Measurements from ENCODE around the gene BUB1. TPM values are rescaled to one million over a fixed set of nuclear protein-coding genes. Genes with fewer than 3 reads are reported as not detected.

Gene BUB1
- polyA plus RNA-seq, 2 of the 4 experiments (the other 2 are of a cell fraction) = 36.9 to 65.5 TPM

DNA sequence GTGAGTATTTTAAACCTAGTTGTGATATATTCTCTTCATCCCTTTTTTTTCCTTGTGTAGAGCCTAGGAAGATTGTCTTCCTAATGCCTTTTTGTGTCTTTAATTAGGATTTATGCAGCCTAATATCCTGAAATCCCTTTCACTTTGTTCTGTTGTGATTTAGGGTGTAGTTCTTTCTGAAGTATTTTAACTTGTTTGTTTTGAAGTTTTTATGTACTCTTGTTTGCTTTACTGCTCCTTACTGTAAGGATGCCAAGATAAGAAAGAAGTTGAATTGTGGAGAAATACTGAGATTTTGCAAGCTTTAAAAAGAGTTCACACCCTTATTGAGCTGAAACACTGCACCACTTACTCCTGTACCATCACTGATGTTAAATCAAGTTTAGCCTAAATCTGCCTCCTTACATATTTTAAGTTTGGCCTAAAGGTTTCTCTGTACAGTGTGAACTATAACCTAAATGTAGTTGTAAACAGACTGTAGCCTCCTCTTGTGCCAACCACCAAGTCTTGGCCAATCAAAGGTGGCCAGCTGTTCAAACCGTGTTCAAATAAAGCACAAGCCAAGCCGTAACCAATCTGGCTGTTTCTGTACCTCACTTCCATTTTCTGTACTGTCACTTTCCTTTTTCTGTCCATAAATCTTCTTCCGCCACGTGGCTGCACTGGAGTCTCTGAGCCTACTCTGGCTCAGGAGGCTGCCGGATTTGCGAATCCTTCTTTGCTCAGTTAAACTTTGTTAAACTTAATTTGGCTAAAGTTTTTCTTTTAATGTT lies 36.8 kb upstream of the BUB1 start:
- DNase-seq (ENCODE audit: low read depth in 1 of 2, low spot score in 1 of 2) (no peak), ATAC-seq (no peak), FAIRE-seq (no peak)
- Histone ChIP-seq H3K4me1 (no peaks in the 10 kb centered on the region), H3K4me2 (no peak overlapping the region), H3K27ac (no peak overlapping the region), H3K4me3 (no peak overlapping the region), H3K9me3 (no peaks in the 10 kb centered on the region)
- TF ChIP-seq RNF2 (IDR thresholded peaks at IDR 0.05; ENCODE audit: borderline replicate concordance, low read depth) (0 out of 2 replicates have a peak, but pooled peaks have one; percentile 10), CHD2 (IDR thresholded peaks at IDR 0.05; ENCODE audit: low read length, partially characterized antibody) (no peak)
- ChIA-PET POLR2A (no interaction called here), CTCF (no interaction called here)
- 55% methylated on average over 6 of the region's 6 CpGs for WGBS (ENCODE audit: missing lambda C conversion rate)

DNA sequence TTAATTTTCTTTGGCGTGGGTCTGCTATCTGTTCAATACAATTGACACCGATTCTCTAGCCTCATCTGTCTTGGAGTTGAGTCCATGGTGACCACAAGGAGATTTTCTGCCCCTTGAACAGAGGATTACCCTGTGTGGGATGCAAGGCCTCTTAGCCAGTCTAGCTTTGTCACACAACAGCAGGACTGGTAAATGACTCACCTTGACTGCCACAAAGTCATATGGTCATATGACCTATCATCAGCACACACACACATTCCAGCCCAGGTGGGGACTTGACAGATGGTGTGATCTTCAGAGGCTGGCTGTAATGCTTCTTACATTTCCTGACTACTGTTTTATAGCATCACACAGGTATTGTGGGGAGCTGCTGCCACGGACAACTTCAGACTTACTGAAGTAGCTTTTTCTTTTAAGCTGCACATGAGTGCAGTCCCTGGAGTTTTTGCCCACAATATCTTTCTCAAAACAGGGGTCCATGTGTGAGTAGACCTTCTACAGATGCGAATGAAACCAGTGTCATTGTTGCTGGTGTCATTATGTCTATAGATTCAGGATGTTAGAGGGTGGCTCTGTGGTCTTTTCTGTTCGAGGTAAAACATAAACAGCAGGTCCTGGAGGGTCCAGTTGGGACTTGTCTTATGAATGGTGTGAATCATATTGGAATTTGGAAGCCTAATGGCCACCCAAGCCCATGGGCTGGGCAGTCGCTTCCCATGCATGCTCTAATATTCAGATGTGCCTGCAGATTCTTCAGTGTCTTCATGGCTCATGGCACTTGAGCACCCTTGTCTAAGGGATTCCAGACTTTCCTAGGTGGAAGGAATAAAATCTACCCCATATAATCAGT lies 35.9 kb upstream of the BUB1 start:
- CTCF ChIA-PET = no interaction called here
- Histone ChIP-seq H3K27ac (no peak overlapping the region), H3K4me1 (no peaks in the 10 kb centered on the region), H3K9me3 (no peaks in the 10 kb centered on the region), H3K4me3 (no peak overlapping the region), H3K4me2 (no peak overlapping the region)
- POLR2A ChIA-PET = no interaction called here
- WGBS (ENCODE audit: missing lambda C conversion rate) = 23% methylated on average over 6 of the region's 6 CpGs
- ATAC-seq (peak in 1 of 2 experiments; percentile 59; a peak in 2 of 6 replicates), DNase-seq (ENCODE audit: low read depth in 1 of 2, low spot score in 1 of 2) (no peak), FAIRE-seq (no peak)
- TF ChIP-seq BHLHE40 (IDR thresholded peaks at IDR 0.05; ENCODE audit: low read depth, low read length) (no peak), MAX (IDR thresholded peaks at IDR 0.05) (no peak), FOXS1 (CRISPR knock-in tag; IDR thresholded peaks at IDR 0.05) (no peak)

DNA sequence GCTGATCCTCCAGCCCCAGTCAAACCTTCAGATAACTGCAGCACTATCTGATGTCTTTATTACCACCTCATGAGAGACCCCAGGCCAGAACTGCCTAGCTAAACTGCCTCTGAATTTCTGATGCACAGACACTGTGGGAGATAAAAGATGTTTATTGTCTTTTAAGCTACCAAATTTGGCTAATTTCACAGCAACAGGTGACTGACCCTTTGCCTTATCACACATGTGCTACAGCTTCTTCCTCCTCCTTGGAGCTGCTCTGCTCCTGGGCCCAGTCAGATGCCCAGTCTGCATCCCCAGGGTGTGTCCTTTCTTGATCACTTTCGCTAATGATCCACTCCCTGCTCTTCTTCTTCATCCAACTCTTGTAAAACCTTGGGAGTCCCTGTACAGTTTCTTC lies 34.9 kb upstream of the BUB1 start:
- DNase-seq (ENCODE audit: low read depth in 1 of 2, low spot score in 1 of 2) (no peak), FAIRE-seq (no peak), ATAC-seq (no peak)
- H3K9me3 ChIP-seq = no peaks in the 10 kb centered on the region
- no peak overlapping the region for H3K4me3 ChIP-seq
- POLR2A ChIA-PET = no interaction called here
- no peaks in the 10 kb centered on the region for H3K4me1 ChIP-seq
- CTCF ChIA-PET = interaction anchor here (0.6 to 0.8 kb wide), 2 partner anchors 19 to 408 kb away, joined by 3 read pairs; partner anchors contain the start of gene BCL2L11
- H3K4me2 ChIP-seq = no peak overlapping the region
- 20% methylated on average over 1 of the region's 1 CpG for WGBS (ENCODE audit: missing lambda C conversion rate)
- no peak overlapping the region for H3K27ac ChIP-seq
- TF ChIP-seq PBX3 (IDR thresholded peaks at IDR 0.05) = no peak
- no peak for TF ChIP-seq GATA3 (IDR thresholded peaks at IDR 0.05; ENCODE audit: borderline replicate concordance)
- TF ChIP-seq HDAC2 (IDR thresholded peaks at IDR 0.05) = no peak
- TF ChIP-seq CBX2 (IDR thresholded peaks at IDR 0.05; ENCODE audit: borderline replicate concordance, low read depth) = no peak
- no peak for TF ChIP-seq NFE2L2 (conservative IDR thresholded peaks at IDR 0.05; ENCODE audit: low read length)
- no peak for TF ChIP-seq RAD21 (conservative IDR thresholded peaks at IDR 0.05 in 1 of 2, IDR thresholded peaks at IDR 0.05 in 1 of 2)
- TF ChIP-seq EP300 (IDR thresholded peaks at IDR 0.05) = no peak
- TF ChIP-seq MAX (IDR thresholded peaks at IDR 0.05) = no peak
- no peak for TF ChIP-seq NPAS2 (CRISPR knock-in tag; IDR thresholded peaks at IDR 0.05; ENCODE audit: borderline replicate concordance)
- no peak for TF ChIP-seq MYC (IDR thresholded peaks at IDR 0.05; ENCODE audit: borderline replicate concordance, low read length)
- no peak for TF ChIP-seq FOSL2 (IDR thresholded peaks at IDR 0.05)
- TF ChIP-seq FOSL2 (CRISPR knock-in tag; IDR thresholded peaks at IDR 0.05) = no peak

GRCh38 chr2:110708455-110708854 lies 30.6 kb upstream of the BUB1 start:
- FAIRE-seq = no peak
- Histone ChIP-seq H3K27ac (no peak overlapping the region), H3K4me3 (no peak overlapping the region), H3K4me1 (no peaks in the 10 kb centered on the region), H3K9me3 (no peaks in the 10 kb centered on the region), H3K4me2 (no peak overlapping the region)
- ChIA-PET POLR2A (no interaction called here), CTCF (no interaction called here)
- TF ChIP-seq EP300 (IDR thresholded peaks at IDR 0.05) (no peak), MAX (IDR thresholded peaks at IDR 0.05) (no peak), RCOR1 (IDR thresholded peaks at IDR 0.05; ENCODE audit: low read depth, low read length) (no peak), MYC (IDR thresholded peaks at IDR 0.05; ENCODE audit: borderline replicate concordance, low read length) (no peak), RNF2 (IDR thresholded peaks at IDR 0.05; ENCODE audit: borderline replicate concordance, low read depth) (no peak), HDAC2 (IDR thresholded peaks at IDR 0.05) (no peak), FOSL2 (IDR thresholded peaks at IDR 0.05) (no peak), FOSL2 (CRISPR knock-in tag; IDR thresholded peaks at IDR 0.05) (no peak), TP53 (CRISPR knock-in tag; IDR thresholded peaks at IDR 0.05) (no peak), KDM5A (IDR thresholded peaks at IDR 0.05) (no peak)
- no peak for ATAC-seq
- no peak for DNase-seq (ENCODE audit: low read depth in 1 of 2, low spot score in 1 of 2)
- WGBS (ENCODE audit: missing lambda C conversion rate) = 4% methylated on average over 1 of the region's 1 CpG

Data from A549 (cell line).